ENCODE results near the gene NCOA4.
A peak's percentile ranks its signal among the peaks of the same experiment; 100 is the strongest.

NCOA4 gene

GRCh38 chr10:46031648-46032532 is 1.5 kb upstream of the NCOA4 start:
- no peaks in the 10 kb centered on the region for H3K27me3 ChIP-seq (ENCODE audit: insufficient read depth, low read length)
- H2AFZ ChIP-seq (ENCODE audit: low read length, unreplicated experiment) = no peak overlapping the region
- no peak overlapping the region for H3K27ac ChIP-seq (ENCODE audit: low read depth, low read length)
- peaks cover 34% of the 10 kb centered on the region for H3K79me2 ChIP-seq (ENCODE audit: control insufficient read depth, insufficient read depth, low read length, unreplicated experiment)
- peaks cover 30% of the 10 kb centered on the region for H3K4me1 ChIP-seq (ENCODE audit: control insufficient read depth, insufficient read depth, low read length, unreplicated experiment)
- no peaks in the 10 kb centered on the region for H3K36me3 ChIP-seq (ENCODE audit: insufficient read depth, low read length)
- no peak overlapping the region for H3K4me3 ChIP-seq (ENCODE audit: low read depth, low read length)

DNA sequence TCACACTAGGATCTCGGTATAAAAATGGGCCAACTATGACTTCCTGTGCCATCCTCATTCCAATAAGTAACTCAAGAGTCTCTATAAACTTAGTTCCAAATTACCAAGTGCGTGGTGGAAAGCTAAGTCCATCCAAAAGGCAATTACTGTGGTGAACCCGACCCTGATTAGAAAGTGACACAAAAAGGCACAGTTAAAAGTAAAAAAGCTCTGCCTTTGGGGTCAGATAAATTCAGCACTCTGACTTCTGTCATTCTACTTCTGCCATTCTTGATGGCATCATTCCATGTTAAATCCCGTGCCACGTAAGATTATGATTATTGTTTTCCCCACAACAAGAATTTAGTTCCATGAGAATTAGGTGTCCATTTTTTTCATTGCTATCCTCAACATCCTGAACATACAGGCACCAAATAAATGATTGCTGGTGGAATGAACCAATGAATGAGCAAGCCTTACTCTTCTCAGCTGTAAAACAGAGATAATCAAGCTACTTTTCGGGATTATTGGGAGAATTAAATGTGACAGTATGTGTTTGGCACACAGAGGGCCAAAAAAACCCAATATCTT is 877 bp downstream of the NCOA4 start:
- H2AFZ ChIP-seq (ENCODE audit: low read length, unreplicated experiment) = peak overlapping the region; percentile 16
- H3K4me1 ChIP-seq (ENCODE audit: control insufficient read depth, insufficient read depth, low read length, unreplicated experiment) = peaks cover 42% of the 10 kb centered on the region
- H3K27ac ChIP-seq (ENCODE audit: low read depth, low read length) = peak overlapping the region; percentile 72

DNA sequence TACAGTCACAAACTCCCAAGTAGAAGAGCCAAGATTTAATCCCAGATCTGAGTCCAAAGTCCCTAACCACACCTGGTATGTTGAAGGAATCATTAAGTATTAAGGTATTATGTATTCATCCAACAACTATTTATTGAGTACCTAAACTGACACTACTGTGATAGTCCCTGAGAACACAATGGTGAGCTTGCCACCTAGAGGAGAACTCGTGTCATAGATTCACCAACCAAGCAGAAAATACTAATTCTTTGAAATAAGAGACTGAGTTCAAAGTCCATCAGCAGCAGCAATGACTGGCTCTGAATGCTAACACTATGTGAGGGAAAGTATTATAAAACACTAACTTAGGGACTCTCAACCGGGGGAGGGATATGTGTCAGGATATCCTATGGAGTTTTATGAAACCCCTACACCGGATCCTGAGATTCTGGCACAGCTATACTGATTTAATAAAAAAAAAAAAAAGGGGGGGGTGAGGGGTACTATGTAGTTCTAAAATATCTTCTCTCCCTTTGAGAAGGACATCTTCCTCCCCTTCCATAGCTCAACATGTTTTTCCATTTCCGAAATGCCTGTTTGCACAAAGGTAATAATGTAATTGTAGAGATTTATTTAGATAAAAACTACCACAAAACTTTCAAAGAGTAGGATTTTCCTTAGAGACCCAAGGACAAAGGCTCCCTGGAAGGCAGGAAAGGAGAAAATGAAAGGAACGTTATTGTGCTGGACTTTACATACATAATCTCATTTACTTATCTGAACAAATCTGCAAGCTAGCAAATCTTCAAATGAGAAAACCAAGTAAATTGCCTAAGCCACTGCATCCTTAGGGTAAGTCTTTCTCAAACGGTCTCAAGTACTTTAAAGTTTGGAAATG is 1.6 kb downstream of the NCOA4 start:
- Histone ChIP-seq H3K4me3 (ENCODE audit: low read depth, low read length) (peak overlapping the region; percentile 87), H3K4me1 (ENCODE audit: control insufficient read depth, insufficient read depth, low read length, unreplicated experiment) (peaks cover 49% of the 10 kb centered on the region)

More for the DNA sequence above, 877 bp downstream of the NCOA4 start:
- Histone ChIP-seq H3K36me3 (ENCODE audit: insufficient read depth, low read length) (no peaks in the 10 kb centered on the region), H3K27me3 (ENCODE audit: insufficient read depth, low read length) (no peaks in the 10 kb centered on the region), H3K4me3 (ENCODE audit: low read depth, low read length) (peak overlapping the region; percentile 87), H3K79me2 (ENCODE audit: control insufficient read depth, insufficient read depth, low read length, unreplicated experiment) (peaks cover 57% of the 10 kb centered on the region)

DNA sequence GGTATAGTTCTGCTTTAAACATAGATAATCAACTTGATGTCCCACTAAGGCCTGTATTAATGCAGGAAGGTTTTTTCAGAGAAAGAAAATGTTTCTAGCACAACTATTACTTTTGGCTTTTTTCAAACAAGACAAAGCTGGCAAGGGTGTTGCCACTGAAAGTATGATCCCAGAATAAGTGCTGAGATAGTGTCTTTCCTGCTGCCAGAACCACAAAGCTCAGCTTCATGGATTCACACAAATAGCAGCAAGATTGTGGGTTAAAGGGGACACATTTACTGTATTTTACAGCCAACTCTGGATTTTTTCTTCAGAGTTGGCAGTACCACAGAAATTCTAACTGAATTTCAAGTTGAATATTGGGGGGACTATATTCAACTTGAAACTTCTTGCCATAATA is 4.3 kb downstream of the NCOA4 start:
- H3K27me3 ChIP-seq (ENCODE audit: insufficient read depth, low read length) = no peaks in the 10 kb centered on the region
- no peak overlapping the region for H3K27ac ChIP-seq (ENCODE audit: low read depth, low read length)
- H3K4me3 ChIP-seq (ENCODE audit: low read depth, low read length) = no peak overlapping the region
- H3K36me3 ChIP-seq (ENCODE audit: insufficient read depth, low read length) = no peaks in the 10 kb centered on the region
- peaks cover 63% of the 10 kb centered on the region for H3K4me1 ChIP-seq (ENCODE audit: control insufficient read depth, insufficient read depth, low read length, unreplicated experiment)
- H3K79me2 ChIP-seq (ENCODE audit: control insufficient read depth, insufficient read depth, low read length, unreplicated experiment) = peaks cover 82% of the 10 kb centered on the region
- H2AFZ ChIP-seq (ENCODE audit: low read length, unreplicated experiment) = no peak overlapping the region

More for the DNA sequence above, 1.6 kb downstream of the NCOA4 start:
- no peaks in the 10 kb centered on the region for H3K27me3 ChIP-seq (ENCODE audit: insufficient read depth, low read length)
- H2AFZ ChIP-seq (ENCODE audit: low read length, unreplicated experiment) = no peak overlapping the region
- peaks cover 65% of the 10 kb centered on the region for H3K79me2 ChIP-seq (ENCODE audit: control insufficient read depth, insufficient read depth, low read length, unreplicated experiment)
- H3K27ac ChIP-seq (ENCODE audit: low read depth, low read length) = peak overlapping the region; percentile 72
- no peaks in the 10 kb centered on the region for H3K36me3 ChIP-seq (ENCODE audit: insufficient read depth, low read length)

DNA sequence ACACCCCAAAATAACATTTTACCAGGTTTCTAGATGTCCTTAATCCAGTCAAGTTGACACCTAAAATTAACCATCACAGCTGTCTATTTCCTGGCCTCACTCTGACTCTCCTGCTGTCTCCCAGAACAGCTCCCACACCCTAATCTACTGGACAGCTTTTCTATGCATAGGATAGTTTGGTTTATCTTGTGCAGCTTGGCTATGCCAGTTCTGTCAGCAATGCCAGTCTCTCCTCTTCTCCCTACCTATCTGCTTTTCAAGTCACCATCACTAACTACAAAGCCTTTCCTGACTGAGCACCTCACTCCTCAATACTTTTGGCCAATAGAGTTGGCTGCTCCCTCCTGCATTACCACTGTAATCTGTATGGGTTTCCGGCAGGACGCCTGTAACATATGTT is 5.0 kb downstream of the NCOA4 start:
- no peaks in the 10 kb centered on the region for H3K27me3 ChIP-seq (ENCODE audit: insufficient read depth, low read length)
- H3K4me3 ChIP-seq (ENCODE audit: low read depth, low read length) = no peak overlapping the region
- no peak overlapping the region for H2AFZ ChIP-seq (ENCODE audit: low read length, unreplicated experiment)
- H3K4me1 ChIP-seq (ENCODE audit: control insufficient read depth, insufficient read depth, low read length, unreplicated experiment) = peaks cover 68% of the 10 kb centered on the region
- no peaks in the 10 kb centered on the region for H3K36me3 ChIP-seq (ENCODE audit: insufficient read depth, low read length)
- H3K79me2 ChIP-seq (ENCODE audit: control insufficient read depth, insufficient read depth, low read length, unreplicated experiment) = peaks cover 89% of the 10 kb centered on the region
- H3K27ac ChIP-seq (ENCODE audit: low read depth, low read length) = peak overlapping the region; percentile 33; the same call in 1 of the 2 replicates

DNA sequence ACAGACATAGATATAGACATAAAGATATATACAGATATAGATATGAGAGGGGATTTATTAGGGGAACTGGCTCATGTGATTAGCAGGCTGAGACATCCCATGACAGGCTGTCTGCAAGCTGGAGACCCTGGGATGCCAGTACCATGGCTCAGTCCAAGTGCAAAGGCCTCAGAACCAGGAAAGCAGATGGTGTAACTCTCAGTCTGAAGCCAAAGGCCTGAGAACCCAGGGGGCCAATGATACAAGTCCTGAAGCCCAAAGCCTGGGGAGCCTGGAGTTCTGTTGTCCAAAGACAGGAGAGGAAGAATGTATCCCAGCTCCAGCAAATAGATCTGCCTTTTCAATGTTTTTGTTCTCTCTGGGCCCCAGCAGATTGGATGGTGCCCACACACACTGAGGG is 5.5 kb downstream of the NCOA4 start:
- Histone ChIP-seq H3K27ac (ENCODE audit: low read depth, low read length) (peak overlapping the region; percentile 93; the same call in 1 of the 2 replicates), H3K4me1 (ENCODE audit: control insufficient read depth, insufficient read depth, low read length, unreplicated experiment) (peaks cover 73% of the 10 kb centered on the region), H3K36me3 (ENCODE audit: insufficient read depth, low read length) (no peaks in the 10 kb centered on the region), H2AFZ (ENCODE audit: low read length, unreplicated experiment) (no peak overlapping the region), H3K79me2 (ENCODE audit: control insufficient read depth, insufficient read depth, low read length, unreplicated experiment) (peaks cover 89% of the 10 kb centered on the region), H3K4me3 (ENCODE audit: low read depth, low read length) (no peak overlapping the region), H3K27me3 (ENCODE audit: insufficient read depth, low read length) (no peaks in the 10 kb centered on the region)

GRCh38 chr10:46022978-46023702 is 7.3 kb downstream of the NCOA4 start:
- no peak overlapping the region for H2AFZ ChIP-seq (ENCODE audit: low read length, unreplicated experiment)
- peaks cover 81% of the 10 kb centered on the region for H3K4me1 ChIP-seq (ENCODE audit: control insufficient read depth, insufficient read depth, low read length, unreplicated experiment)

DNA sequence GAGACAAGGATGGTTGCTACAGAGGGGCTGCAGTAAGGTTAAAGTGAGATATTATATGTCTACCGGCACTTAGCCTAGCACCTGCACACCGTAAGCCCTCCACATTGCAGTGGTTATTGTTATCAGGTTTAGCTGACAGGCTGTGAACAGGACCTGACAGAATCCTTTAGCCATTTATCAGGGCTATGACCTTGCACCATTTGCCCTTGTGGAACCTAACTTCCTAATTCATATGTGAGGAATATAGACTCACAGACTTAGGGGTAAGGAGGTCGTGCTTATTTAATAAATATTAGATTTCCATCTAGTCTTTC is 10.1 kb downstream of the NCOA4 start:
- Histone ChIP-seq H2AFZ (ENCODE audit: low read length, unreplicated experiment) (no peak overlapping the region), H3K36me3 (ENCODE audit: insufficient read depth, low read length) (peaks cover 8% of the 10 kb centered on the region; the same call in 1 of the 2 replicates), H3K4me1 (ENCODE audit: control insufficient read depth, insufficient read depth, low read length, unreplicated experiment) (peaks cover 67% of the 10 kb centered on the region), H3K27ac (ENCODE audit: low read depth, low read length) (peak overlapping the region; percentile 93), H3K79me2 (ENCODE audit: control insufficient read depth, insufficient read depth, low read length, unreplicated experiment) (peaks cover 89% of the 10 kb centered on the region), H3K27me3 (ENCODE audit: insufficient read depth, low read length) (no peaks in the 10 kb centered on the region), H3K4me3 (ENCODE audit: low read depth, low read length) (no peak overlapping the region)

More at GRCh38 chr10:46022978-46023702, 7.3 kb downstream of the NCOA4 start:
- H3K27me3 ChIP-seq (ENCODE audit: insufficient read depth, low read length) = no peaks in the 10 kb centered on the region
- H3K36me3 ChIP-seq (ENCODE audit: insufficient read depth, low read length) = no peaks in the 10 kb centered on the region
- H3K79me2 ChIP-seq (ENCODE audit: control insufficient read depth, insufficient read depth, low read length, unreplicated experiment) = peaks cover 89% of the 10 kb centered on the region
- peak overlapping the region; percentile 93 for H3K27ac ChIP-seq (ENCODE audit: low read depth, low read length)
- H3K4me3 ChIP-seq (ENCODE audit: low read depth, low read length) = peak overlapping the region; percentile 75

DNA sequence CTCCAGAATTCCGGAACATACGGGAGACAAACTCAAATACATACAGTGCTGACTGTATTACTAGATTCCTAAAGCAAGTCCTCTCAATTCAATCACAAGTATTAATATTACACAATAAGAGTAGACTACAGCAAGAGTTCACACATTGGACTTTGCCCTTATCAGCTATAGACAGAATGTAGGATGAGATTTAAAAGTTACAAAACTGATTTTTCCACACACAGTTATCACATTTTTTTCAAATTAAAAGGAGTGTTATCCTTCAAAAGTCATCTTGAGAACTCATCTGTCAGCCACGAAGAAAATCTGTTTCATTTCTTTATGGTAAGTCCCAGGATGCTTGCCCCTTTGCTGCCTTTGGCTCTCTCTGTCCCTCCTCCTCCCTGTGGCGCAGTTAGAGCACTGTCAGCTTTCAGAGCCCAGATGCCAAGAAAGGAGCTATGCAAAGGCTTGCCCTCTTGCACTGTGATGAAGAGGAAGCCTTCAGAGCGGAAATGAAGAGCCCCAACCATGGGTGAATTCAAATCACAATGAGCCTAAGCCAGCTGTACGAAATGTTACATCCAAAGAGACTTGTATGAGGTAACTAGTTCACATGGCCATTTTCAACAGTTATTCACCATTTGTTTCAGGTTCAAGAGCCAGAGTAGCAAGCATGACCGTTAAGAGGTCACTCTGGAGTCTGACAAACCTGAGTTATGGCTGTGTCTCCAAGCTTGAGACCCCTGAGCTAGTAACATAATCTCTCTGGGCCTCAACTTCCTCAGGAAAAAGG is 10.7 kb downstream of the NCOA4 start:
- peaks cover 11% of the 10 kb centered on the region for H3K36me3 ChIP-seq (ENCODE audit: insufficient read depth, low read length)
- H2AFZ ChIP-seq (ENCODE audit: low read length, unreplicated experiment) = no peak overlapping the region
- H3K4me3 ChIP-seq (ENCODE audit: low read depth, low read length) = no peak overlapping the region
- H3K4me1 ChIP-seq (ENCODE audit: control insufficient read depth, insufficient read depth, low read length, unreplicated experiment) = peaks cover 66% of the 10 kb centered on the region
- H3K27me3 ChIP-seq (ENCODE audit: insufficient read depth, low read length) = no peaks in the 10 kb centered on the region
- H3K79me2 ChIP-seq (ENCODE audit: control insufficient read depth, insufficient read depth, low read length, unreplicated experiment) = peaks cover 89% of the 10 kb centered on the region
- peak overlapping the region; percentile 93; the same call in 1 of the 2 replicates for H3K27ac ChIP-seq (ENCODE audit: low read depth, low read length)
